Stimulated activated CD8-positive, alpha-beta memory T cell treated with anti-CD3 and anti-CD28 coated beads, Interleukin-15, amount 100 ng/mL, for 24 hours (primary cell): ENCODE results near the gene ZG16.
"Not testable (repeated sequence)": the region's sequence is repeated elsewhere in the genome, so short reads cannot be mapped to it uniquely, and the experiment has no call there.

Experiments
- DNase-seq: peaks from one replicate; pipeline ENCODE4 v3.0.0-alpha.2; 2020; ENCODE audit warnings: low read depth

Gene ZG16

DNA sequence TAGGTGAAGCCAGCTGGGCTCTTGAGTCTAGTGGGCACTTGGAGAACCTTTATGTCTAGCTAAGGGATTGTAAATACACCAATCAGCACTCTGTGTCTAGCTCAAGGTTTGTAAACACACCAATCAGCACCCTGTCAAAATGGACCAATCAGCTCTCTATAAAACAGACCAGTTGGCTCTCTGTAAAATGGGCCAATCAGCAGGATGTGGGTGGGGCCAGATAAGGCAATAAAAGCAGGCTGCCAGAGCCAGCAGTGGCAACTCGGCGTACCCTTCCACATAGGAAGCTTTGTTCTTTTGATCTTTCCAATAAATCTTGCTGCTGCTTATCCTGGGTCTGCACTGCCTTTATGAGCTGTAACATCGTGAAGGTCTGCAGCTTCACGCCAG is 29.3 kb upstream of the ZG16 start:
- not testable (repeated sequence) for DNase-seq

GRCh38 chr16:29753516-29753915 is 24.5 kb upstream of the ZG16 start:
- DNase-seq: no peak

DNA sequence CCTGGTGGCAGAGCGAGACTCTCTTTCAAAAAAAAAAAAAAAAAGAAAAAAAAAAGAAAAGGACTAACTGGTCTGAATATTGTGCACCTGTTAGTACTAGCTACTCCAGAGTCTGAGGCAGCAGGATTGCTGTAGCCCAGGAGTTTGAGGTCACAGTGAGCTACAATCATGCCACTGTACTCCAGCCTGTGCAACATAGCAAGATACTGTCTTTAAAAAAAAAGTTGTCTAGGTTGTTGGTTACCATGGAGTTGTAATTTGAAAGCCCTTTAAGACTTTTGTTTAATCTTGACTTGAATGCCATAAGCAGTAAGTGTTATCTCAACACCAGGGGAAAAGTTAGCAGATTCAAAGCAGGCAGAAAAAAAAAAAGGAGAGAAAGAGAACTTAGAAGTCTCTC is 21.4 kb upstream of the ZG16 start:
- no peak for DNase-seq

GRCh38 chr16:29757086-29757485 is 21.0 kb upstream of the ZG16 start:
- not testable (repeated sequence) for DNase-seq

DNA sequence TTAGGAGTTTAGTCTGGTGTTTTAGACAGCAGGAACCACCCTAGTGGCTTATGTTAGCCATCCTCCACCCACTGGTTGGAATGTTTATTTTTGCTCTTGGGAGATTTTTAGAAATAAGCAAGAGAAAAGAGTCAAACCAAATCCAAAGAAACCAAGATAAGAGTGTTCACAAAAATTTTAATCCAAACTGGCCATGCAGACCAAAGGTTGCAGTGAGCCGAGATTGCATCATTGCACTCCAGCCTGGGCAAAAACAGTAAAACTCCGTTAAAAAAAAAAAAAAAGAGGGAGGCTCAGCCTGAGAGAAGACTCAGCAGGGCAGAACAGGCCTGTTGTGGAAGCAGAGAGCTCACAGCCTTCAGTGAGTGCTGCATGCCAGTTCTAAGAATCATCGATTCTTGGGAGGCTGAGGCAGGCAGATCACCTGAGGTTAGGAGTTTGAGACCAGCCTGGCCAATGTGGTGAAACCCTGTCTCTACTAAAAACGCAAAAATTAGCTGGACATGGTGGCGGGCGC is 20.0 kb upstream of the ZG16 start:
- no peak for DNase-seq

- no peak for DNase-seq
Measured at GRCh38 chr16:29760567-29761279, 17.3 kb upstream of the ZG16 start.

- not testable (repeated sequence) for DNase-seq
Measured at GRCh38 chr16:29761280-29761651, 16.8 kb upstream of the ZG16 start.

DNA sequence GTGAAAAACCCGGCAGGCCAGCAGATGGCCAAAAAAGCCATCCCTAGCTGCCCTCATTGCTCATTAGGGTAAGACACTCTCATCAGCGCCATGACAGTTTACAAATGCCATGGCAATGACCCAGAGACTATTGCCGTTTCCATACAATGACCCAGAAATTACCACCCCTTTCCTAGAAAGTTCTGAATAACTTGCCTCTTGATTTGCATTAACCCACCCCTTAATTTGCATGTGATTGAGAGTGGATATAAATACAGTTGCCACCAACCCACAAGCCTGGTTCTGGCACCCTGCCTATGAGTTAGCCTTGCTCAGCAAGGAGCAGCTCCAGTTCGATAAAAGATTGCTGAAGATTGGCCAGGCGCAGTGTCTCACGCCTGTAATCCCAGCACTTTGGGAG is 16.2 kb upstream of the ZG16 start:
- no peak for DNase-seq

- DNase-seq: no peak
Measured at GRCh38 chr16:29763326-29763725, 14.7 kb upstream of the ZG16 start.

DNA sequence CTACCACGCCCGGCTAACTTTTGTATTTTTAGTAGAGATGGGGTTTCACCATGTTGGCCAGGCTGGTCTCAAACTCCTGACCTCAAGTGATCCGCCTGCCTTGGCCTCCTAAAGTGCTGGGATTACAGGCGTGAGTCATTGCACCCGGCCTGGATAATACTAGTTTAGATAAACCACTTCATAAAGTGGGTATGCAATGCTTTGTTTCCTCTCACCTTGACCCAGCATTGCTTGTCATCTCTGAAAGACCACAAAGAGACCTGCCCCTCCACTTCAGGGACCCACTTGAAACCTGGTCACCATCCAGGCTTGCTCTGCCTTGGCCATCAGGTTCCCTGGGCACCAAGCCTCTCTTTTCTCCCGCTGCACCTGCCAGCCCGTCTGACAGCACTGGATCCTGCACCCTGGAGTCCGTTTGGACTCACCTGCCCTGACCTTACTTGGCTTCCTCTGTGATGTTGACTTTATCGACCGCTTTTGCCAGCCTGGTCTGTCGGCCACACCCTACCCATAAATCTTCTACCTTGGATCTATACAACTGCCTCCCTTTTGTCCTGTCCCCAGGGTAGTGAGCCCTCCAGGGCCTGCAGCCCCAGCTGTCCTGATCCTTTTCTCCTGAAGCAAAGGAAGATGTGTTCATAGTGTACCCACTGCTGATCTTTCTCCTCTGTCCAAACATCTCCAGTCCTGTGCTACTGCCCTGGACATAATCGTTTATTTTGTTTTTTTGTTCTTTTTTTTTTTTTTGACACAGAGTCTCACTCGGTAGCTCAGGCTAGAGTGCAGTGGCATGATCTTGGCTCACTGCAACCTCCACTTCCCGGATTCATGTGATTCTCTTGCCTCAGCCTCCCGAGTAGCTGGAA is 12.7 kb upstream of the ZG16 start:
- no peak for DNase-seq

GRCh38 chr16:29766571-29766970 is 11.5 kb upstream of the ZG16 start:
- no peak for DNase-seq

DNA sequence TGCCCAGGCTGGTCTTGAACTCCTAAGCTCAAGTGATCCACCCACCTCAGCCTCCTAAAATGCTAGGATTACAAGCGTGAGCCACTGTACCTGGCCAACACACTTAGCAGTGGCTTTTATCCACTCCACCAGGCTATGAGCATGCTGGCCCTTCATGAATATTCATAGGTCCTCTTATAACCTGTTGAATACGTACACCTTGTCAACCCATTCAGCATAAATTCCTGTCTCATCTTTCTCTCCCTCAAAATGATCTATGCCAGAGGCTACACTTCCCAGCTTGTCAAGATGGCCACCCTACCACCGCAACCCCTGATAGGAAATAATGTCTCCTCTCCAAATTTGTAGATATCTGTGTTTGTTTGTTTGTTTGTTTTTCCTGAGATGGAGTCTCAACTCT is 11.0 kb upstream of the ZG16 start:
- DNase-seq: no peak

GRCh38 chr16:29769507-29769906 is 8.5 kb upstream of the ZG16 start:
- no peak for DNase-seq

DNA sequence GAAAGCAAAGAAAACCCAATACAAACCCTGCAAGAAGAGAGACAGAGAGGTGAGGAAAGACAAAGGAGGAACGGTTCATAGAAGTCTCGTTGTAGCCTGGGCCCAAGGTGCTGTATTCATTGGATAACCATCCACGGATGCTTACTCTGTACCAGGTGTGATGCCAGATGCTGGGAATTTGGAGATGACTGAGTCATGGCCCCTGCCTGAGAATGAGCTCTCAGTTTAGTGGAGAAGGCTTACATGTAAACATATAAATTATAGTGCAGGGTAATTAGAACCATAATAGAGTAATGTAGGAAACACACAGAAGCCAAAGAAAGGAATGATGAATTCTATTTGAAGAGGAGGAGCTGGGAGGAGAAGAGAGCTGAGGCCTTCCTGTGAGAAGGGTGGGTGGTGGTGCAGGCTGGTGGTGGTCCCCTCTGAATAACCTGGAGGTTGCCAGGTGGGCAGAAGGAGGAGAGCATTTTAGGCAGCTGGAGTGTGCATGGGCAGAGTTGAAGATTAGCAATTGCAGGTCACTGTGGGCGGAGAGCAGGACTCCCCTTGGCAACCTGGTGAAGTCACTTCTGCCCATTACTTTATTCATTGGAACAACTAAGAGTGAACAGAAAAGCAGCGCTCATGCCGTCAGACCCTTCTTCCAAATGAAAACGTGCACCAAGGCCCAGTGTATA is 7.7 kb upstream of the ZG16 start:
- DNase-seq: no peak

- not testable (repeated sequence) for DNase-seq
Measured at GRCh38 chr16:29772330-29772729, 5.7 kb upstream of the ZG16 start.

DNA sequence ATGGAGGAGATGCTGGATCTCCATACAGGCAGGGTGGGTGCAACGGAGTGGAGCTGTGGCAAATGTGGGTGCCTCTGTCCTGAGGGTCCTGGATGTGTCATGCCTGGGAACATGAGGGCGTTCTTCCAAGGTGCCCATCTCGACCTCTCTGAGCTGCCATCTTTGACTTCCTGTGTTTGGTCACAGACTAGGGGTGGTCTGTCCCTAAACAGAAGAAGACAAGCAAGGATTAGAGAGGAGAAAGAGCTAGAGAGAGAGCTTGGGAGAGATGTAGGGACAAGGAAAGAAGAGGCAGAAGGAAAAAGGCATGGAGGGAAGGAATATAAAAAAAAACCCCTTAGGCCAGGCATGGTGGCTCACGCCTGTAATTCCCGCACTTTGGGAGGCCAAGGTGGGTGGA is 3.3 kb upstream of the ZG16 start:
- no peak for DNase-seq

- no peak for DNase-seq
Measured at GRCh38 chr16:29775742-29776408, 2.2 kb upstream of the ZG16 start.

DNA sequence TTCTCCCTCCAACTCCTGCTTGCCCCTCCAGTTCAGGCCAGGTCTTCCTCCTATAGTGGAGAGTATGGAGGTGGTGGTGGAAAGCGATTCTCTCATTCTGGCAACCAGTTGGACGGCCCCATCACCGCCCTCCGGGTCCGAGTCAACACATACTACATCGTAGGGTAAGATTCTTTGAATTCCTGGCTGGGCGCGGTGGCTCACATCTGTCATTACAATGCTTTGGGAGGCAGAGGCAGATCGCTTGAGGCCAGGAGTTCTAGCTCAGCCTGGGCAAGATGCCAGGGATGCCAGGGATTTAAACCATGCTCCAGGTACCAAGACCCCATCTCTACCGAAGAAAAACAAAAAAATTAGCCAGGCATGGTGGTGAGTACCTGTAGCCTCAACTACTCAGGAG is 1.4 kb downstream of the ZG16 start:
- DNase-seq: no peak

- not testable (repeated sequence) for DNase-seq
Measured at GRCh38 chr16:29783094-29783953, 5.3 kb downstream of the ZG16 start.

DNA sequence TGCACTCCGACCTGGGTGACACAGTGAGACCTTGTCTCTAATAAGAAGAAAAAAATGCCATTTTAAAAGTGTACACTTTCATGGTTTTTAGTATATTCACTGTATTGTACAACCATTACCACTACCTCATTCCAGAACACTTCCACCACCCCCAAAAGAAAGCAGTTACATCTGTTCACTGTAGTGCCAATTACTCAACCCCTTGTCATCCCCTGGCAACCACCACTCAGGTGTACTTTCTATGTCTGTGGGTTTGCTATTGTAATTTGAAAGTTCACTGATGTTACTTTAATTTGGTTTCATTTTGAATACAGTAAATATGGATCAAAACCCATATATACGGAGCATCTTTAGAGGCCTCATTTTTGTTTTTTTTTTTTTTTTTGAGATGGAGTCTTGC is 6.1 kb downstream of the ZG16 start:
- DNase-seq: no peak

GRCh38 chr16:29784901-29785500 is 6.9 kb downstream of the ZG16 start:
- no peak for DNase-seq
